ENCODE results near the gene ABCA9. TPM values are rescaled to one million over a fixed set of nuclear protein-coding genes. Genes with fewer than 3 reads are reported as not detected.
"Not testable (repeated sequence)": the region's sequence is repeated elsewhere in the genome, so short reads cannot be mapped to it uniquely, and the experiment has no call there.

The ABCA9 gene
- polyA plus RNA-seq, 2 of the 4 experiments (the other 2 are of a cell fraction), result 0.01 TPM; not detected in 1

DNA sequence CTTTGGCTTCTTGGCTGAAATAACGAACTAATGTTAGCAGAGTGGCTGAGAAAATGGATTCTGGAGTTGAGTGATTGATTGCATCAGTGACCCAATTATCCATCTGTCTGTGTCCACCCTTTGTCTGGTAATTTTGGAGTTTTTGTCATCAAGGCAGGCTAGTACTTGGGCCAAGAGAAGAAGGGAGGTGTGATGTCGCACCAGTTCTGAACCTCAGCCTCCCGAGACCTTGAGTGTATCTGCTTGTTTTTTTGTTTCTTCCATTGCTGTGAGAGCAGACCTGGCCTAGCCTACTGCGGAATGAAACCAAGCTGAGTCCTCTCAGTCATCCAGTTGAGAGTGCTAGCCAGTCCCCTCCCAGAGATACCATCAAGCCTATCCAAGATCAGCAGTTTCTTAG is 110.0 kb downstream of the ABCA9 start:
- no peaks in the 10 kb centered on the region for H3K4me1 ChIP-seq
- H3K4me3 ChIP-seq, result no peak overlapping the region
- no peak overlapping the region for H3K4me2 ChIP-seq
- no peaks in the 10 kb centered on the region for H3K9me3 ChIP-seq
- TF ChIP-seq EP300 (IDR thresholded peaks at IDR 0.05), result no peak
- no peak for TF ChIP-seq SMC3 (IDR thresholded peaks at IDR 0.05)
- POLR2A ChIA-PET, result no interaction called here
- ATAC-seq (no peak), FAIRE-seq (no peak), DNase-seq (ENCODE audit: low read depth in 1 of 2, low spot score in 1 of 2) (no peak)
- 37% methylated on average over 4 of the region's 4 CpGs for WGBS (ENCODE audit: missing lambda C conversion rate)
- CTCF ChIA-PET, result no interaction called here
- H3K27ac ChIP-seq, result no peak overlapping the region

DNA sequence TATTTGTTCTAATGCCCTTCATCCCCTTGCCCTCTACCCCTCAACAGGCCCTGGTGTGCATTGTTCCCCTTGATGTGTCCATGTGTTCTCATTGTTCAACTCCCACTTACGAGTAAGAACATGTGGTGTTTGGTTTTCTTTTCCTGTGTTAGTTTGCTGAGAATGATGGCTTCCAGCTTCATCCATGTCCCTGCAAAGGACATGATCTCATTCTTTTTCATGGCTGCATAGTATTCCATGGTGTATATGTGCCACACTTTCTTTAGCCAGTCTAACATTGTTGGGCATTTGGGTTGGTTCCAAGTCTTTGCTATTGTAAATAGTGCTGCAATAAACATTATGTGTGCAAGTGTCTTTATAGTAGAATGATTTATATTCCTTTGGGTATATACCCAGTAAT is 112.9 kb downstream of the ABCA9 start:
- 19% methylated on average over 1 of the region's 1 CpG for WGBS (ENCODE audit: missing lambda C conversion rate)
- FAIRE-seq, result not testable (repeated sequence)

DNA sequence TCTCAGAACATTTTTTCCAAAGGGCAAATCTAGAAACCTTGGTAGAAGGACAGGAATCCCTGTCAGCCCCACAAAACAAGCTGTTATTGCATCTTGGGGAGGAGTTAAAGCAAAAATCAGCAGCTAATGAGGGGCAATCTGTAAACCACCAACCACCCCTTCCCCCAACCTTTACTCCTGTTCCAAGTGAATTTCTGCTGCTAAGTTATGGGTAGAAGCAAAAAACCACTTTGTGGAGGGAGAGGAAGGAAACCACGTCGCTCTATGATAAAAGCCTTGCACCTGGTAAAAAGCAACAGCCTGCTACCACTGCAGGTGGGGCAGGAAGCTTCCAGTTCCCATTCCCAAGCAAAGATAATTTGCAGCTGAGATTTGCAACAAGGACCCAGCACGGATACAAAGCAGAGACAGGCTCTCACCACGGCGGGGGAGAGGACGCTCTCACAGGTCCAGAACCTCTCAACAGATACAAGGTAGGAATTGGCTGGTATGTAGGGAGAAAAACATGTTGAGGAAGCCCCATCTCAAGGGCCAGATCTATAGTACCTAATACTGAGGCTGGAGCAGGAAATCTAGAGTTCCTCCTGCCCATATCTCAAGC is 116.2 kb downstream of the ABCA9 start:
- Histone ChIP-seq H3K4me3 (no peak overlapping the region), H3K9me3 (no peaks in the 10 kb centered on the region), H3K27ac (no peak overlapping the region), H3K4me1 (no peaks in the 10 kb centered on the region), H3K4me2 (no peak overlapping the region)
- TF ChIP-seq RARB (CRISPR knock-in tag; IDR thresholded peaks at IDR 0.05) (no peak), HOXB5 (CRISPR knock-in tag; IDR thresholded peaks at IDR 0.05) (no peak), RFX5 (IDR thresholded peaks at IDR 0.05) (no peak), JUNB (IDR thresholded peaks at IDR 0.05) (no peak), KDM1A (IDR thresholded peaks at IDR 0.05; ENCODE audit: low read depth) (no peak), ZC3H11A (IDR thresholded peaks at IDR 0.05) (no peak), CBX8 (IDR thresholded peaks at IDR 0.05) (no peak), KDM5A (IDR thresholded peaks at IDR 0.05) (no peak)
- TF ChIP-seq, protein P1, sequence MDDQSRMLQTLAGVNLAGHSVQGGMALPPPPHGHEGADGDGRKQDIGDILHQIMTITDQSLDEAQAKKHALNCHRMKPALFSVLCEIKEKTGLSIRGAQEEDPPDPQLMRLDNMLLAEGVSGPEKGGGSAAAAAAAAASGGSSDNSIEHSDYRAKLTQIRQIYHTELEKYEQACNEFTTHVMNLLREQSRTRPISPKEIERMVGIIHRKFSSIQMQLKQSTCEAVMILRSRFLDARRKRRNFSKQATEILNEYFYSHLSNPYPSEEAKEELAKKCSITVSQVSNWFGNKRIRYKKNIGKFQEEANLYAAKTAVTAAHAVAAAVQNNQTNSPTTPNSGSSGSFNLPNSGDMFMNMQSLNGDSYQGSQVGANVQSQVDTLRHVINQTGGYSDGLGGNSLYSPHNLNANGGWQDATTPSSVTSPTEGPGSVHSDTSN (IDR thresholded peaks at IDR 0.05), result no peak
- TF ChIP-seq, protein P2, sequence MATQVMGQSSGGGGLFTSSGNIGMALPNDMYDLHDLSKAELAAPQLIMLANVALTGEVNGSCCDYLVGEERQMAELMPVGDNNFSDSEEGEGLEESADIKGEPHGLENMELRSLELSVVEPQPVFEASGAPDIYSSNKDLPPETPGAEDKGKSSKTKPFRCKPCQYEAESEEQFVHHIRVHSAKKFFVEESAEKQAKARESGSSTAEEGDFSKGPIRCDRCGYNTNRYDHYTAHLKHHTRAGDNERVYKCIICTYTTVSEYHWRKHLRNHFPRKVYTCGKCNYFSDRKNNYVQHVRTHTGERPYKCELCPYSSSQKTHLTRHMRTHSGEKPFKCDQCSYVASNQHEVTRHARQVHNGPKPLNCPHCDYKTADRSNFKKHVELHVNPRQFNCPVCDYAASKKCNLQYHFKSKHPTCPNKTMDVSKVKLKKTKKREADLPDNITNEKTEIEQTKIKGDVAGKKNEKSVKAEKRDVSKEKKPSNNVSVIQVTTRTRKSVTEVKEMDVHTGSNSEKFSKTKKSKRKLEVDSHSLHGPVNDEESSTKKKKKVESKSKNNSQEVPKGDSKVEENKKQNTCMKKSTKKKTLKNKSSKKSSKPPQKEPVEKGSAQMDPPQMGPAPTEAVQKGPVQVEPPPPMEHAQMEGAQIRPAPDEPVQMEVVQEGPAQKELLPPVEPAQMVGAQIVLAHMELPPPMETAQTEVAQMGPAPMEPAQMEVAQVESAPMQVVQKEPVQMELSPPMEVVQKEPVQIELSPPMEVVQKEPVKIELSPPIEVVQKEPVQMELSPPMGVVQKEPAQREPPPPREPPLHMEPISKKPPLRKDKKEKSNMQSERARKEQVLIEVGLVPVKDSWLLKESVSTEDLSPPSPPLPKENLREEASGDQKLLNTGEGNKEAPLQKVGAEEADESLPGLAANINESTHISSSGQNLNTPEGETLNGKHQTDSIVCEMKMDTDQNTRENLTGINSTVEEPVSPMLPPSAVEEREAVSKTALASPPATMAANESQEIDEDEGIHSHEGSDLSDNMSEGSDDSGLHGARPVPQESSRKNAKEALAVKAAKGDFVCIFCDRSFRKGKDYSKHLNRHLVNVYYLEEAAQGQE (IDR thresholded peaks at IDR 0.05), result no peak
- TF ChIP-seq, protein P3, sequence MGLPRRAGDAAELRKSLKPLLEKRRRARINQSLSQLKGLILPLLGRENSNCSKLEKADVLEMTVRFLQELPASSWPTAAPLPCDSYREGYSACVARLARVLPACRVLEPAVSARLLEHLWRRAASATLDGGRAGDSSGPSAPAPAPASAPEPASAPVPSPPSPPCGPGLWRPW (IDR thresholded peaks at IDR 0.05), result no peak
- TF ChIP-seq, protein P4, sequence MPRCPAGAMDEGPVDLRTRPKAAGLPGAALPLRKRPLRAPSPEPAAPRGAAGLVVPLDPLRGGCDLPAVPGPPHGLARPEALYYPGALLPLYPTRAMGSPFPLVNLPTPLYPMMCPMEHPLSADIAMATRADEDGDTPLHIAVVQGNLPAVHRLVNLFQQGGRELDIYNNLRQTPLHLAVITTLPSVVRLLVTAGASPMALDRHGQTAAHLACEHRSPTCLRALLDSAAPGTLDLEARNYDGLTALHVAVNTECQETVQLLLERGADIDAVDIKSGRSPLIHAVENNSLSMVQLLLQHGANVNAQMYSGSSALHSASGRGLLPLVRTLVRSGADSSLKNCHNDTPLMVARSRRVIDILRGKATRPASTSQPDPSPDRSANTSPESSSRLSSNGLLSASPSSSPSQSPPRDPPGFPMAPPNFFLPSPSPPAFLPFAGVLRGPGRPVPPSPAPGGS (IDR thresholded peaks at IDR 0.05), result no peak
- 70% methylated on average over 6 of the region's 6 CpGs for WGBS (ENCODE audit: missing lambda C conversion rate)
- DNase-seq (ENCODE audit: low read depth in 1 of 2, low spot score in 1 of 2) (no peak), FAIRE-seq (no peak), ATAC-seq (no peak)
- ChIA-PET CTCF (interaction anchor here (1.2 to 1.4 kb wide), 3 partner anchors 29 to 171 kb away, joined by 3 to 4 read pairs (median 3); no protein-coding TSS in a partner anchor), POLR2A (no interaction called here)

More for the DNA sequence above, 112.9 kb downstream of the ABCA9 start:
- H3K27ac ChIP-seq; DNase-seq (ENCODE audit: low read depth in 1 of 2, low spot score in 1 of 2); ATAC-seq; H3K4me2 ChIP-seq; H3K9me3 ChIP-seq; H3K4me1 ChIP-seq; H3K4me3 ChIP-seq; POLR2A ChIA-PET; CTCF ChIA-PET: not testable (repeated sequence)

DNA sequence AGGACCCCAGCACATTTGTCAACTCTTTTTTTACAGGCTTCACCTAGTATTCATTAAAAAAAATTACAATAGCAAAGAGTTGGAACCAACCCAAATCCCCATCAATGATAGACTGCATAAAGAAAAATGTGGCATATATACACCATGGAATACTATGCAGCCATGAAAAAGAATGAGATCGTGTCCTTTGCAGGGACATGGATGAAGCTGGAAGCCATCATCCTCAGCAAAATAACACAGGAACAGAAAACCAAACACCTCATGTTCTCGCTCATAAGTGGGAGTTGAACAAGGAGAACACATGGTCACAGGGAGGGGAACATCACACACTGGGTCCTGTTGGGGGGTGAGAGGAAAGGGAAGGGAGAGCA is 116.9 kb downstream of the ABCA9 start:
- H3K4me3 ChIP-seq; POLR2A ChIA-PET; H3K9me3 ChIP-seq; DNase-seq (ENCODE audit: low read depth in 1 of 2, low spot score in 1 of 2); H3K27ac ChIP-seq; FAIRE-seq; ATAC-seq; H3K4me2 ChIP-seq; H3K4me1 ChIP-seq: not testable (repeated sequence)
- CTCF ChIA-PET, result interaction anchor here (1.2 to 1.3 kb wide), 2 partner anchors 29 to 170 kb away, joined by 3 to 4 read pairs; no protein-coding TSS in a partner anchor
- WGBS (ENCODE audit: missing lambda C conversion rate), result 34% methylated on average over 2 of the region's 2 CpGs

Data from A549 (cell line).